GM19193 (cell line): Measurements from ENCODE around the gene EIF3M.

Experiments used
- POLR2A ChIP-seq: IDR thresholded peaks from 4 replicates; pipeline ENCODE4 v1.6.1; 2011; ENCODE audit not compliant: insufficient read depth, insufficient read length; ENCODE audit errors: extremely low read depth

The EIF3M gene

DNA sequence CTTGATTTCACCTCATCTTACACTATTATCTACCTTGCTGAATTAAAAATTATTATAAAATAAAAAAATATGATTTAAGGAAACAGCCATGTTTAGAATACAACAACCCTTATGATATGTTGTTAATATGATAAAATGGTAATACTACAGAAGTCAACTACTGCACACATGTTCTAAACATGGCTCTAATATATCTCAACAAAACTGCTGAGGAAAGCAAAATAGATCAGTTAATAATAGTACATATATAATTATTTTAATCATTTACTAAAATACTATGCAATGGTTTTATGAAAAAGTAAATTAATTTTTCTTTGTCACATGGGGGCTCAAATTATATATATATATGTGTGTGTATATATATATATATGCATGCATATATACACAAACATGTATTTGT is 57.7 kb downstream of the EIF3M start:
- TF ChIP-seq POLR2A = no peak

DNA sequence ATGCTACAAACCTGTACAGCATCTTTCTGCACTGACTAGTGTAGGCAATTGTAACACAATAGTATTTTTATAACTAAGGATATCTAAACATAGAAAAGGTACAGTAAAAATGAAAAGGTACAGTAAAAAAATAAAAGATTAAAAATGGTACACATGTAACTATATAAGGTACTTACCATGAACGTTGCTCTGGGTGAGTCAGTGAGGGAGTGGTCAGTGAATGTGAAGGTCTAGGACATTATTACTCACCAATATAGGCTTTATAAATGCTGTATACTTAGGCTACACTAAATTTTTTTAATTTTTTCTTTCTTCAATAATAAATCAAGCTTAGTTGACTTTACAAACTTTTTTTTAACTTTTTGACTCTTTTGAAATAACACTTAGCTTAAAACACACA is 59.9 kb downstream of the EIF3M start:
- no peak for TF ChIP-seq POLR2A
